NCI-H2081 (cell line): ENCODE data around the gene SULF2.

ENCODE experiments used
- DNase-seq, 2 experiments: peaks; one replicate each; lab custom pipeline; 2025; lab: John Stamatoyannopoulos, UW

Gene SULF2

DNA sequence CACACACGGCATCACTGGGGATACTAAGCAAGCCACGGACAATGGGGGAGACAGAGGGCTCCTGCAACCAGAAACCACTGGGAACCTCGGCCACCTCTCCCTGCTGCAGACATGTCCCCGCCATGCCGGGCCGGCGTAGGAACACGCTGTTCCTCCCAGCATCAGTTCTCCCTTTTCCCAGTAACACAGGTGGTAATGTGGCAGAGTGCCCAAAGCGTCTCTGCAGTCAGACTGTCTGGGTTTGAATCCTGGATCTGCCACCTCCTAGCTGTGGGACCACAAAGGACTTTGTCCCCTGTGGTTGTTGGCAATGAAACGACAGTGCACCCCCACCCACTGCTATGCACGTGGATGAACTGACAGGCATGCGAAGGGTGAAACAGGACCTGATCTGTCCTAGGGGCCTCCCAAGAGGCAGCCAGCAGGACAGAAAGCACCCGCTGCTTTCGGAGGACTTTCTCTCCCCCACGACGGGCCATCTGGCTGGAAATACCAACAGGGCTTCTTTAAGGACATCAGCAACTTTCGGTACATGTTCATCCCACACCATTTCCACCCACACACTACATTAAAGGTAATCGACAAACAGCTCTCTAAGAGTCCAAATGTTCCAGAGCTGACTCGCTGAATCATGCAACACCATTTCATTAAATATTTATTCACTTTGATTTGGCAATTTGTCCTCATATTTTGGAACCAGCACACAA, 74.1 kb downstream of the SULF2 start:
- no peak for DNase-seq

DNA sequence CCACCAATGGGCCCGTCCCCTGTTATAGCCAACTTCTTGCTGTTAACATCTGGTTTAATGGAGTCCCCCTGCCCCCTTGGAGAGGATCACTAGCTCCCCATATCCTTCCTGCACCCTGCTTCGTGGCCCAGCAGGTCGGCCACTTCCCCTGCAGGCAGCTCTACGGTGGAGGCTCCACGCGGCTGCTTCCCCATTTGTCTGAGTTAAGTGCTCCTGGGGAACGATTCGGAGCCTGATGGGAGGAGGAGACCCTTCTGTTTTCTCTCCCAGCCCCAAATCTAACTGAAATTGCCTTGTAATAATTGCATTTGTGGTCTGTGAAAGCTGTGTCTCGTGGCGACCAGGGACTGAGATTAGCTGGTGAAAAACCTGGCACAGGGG, 74.6 kb downstream of the SULF2 start:
- DNase-seq: no peak

DNA sequence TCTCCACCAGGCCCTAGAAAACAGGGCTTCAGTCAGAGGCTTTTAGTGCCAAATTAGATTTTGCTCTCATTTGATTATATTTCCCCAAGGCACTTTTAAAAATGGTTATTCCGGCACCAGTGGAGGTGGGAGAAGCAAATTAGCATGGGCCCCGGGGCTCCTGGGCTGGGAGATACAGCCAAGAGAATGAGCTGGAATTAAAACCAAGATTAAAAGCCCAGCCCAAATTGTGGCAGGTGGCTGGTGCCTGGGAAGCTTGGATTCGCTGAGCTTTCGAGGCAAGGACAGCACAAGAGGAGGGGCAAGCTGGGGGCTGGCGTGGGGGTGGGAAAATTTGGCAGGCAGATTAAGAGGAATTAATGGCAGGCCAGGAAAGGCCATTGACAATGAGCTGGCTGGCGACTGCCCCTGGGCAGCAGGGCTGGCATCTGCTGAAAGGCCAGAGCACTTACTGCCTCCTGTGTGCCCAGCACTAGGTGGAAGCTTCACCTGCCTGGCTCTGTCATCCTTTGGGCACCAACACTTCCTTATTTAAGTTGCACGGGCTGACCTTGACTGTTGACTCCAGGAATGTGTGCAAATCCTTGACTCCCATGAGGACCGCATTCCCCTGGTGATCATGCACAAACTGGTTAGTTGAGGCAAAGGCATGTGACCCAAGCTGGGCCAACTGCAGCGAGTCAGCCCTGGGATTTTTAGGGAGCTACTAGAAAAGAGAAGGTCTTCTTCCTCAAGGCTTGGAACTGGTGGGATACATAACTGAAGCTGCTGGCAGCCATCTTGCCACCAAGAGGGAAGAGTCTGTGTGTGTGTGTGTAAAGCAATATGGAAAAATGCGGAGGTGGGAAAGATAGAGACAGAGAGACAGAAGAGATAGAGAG, 76.1 kb downstream of the SULF2 start:
- DNase-seq: no peak

DNA sequence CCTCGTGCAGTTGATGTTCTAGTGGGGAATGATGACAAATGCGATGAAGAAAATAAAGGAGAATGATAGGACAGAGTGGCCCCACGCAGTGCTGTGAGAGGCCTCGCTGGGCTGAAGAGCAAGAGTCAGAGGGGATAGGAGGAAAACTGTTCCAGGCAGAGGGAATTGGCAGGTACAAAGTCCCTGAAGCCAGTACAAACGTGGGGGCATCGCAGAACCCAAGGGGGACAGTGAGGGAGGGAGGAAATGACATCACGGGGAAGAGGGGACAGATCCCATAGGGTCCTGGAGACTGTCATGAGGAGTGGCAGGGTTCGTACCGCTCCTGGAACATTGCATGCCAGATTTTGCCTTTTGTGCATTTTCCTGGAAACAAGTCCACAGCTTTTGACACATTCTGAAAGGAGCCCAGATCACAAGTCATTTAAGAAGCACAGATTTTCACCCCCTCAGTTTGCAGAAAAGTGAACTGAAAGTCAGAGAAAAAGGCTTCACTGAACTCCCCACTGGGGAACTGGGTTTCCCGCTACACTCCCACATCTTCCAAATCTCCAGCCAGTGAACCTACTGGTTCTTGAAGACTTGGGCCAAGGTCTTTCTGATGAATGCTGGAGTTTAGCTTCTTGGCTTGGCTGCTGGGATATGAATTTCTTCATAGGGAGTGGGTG, 77.0 kb downstream of the SULF2 start:
- no peak for DNase-seq

DNA sequence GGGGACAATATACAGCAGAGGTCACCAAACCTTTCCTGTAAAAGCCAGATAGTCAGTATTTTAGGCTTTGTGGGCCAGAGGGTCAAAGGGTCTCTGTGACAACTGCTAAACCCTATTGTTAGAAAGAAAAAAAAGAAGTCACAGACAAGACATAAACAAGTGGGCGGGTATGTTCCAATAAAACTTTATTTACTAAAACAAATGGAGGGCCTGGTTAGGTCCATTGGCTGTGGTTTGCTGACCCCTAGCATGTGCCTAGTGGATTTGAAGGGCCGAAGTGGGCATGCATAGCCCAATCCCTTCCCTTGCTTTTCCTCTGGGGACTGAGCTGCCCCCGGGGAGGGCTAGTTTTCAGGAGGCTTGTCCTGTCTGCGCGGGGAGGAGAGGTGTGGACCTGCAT, 78.9 kb downstream of the SULF2 start:
- no peak for DNase-seq

DNA sequence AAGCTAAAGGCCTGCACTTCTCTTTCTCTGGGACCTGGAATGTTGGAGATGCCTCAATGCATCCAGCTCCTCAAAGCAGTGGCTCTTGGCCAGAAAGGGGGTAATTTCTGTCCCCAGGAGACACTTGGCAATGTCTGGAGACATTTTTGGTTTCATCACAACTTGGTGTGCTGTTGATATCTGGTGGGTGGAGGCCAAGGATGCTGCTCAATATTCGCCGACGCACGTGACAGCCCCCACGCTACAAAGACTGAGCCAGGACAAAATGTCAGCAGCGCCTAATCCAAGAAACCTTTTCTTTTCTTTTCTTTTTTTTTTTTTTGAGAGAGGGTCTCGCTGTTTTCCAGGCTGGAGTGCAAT, 79.8 kb downstream of the SULF2 start:
- DNase-seq: no peak

DNA sequence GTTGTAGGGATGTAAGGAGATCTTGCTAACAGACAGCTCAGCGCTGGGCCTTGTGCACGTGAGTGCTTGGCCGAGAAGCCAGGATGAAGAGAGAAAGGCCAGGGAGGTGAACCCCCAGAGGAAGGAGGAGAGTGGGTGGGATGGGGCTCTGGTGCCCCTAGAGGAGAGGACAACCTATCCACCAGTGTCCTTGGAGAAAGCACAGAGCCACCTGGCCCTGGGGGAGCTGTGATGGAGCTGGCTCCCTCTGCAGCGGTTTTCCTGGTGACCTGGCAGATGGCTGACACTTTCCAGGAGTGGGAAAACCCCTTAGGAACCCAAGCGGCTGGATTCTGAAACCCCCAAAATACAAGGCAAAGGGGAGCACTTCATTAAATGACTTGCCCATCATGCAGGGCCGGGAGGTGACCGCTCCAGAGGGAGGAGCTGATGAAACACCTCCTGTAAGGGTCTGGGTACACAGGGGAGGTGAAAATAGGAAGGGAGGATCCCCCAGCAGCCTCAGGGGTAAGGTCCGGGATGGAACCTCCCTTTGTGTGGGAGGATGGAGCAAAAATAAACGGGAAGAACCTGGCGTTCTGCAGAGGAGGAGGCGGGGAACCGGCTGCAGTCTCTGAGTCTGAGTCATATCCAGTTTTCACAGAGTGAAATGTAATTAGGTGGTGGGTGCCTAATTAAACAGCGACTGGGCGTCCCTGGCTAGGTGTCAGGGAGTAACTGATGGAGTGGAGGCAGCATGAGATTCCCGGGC, 80.4 kb downstream of the SULF2 start:
- no peak for DNase-seq

DNA sequence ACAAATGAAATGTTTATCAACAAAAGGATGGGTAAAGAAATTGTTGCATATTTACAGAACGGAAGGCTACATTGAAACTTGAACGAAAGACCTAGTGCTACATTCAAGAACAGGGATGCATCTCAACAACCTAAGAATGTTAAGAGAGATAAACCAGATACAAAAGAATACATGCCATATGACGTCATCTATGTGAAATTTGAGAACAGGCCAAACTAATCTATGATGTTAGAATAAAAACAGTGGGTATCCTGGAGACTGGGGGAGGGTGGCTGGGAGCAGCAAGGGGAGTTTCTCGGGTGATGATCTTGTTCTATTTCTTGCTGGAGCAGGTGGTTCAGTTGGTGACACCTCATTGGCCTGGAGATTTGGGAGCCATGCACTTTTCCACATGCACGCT, 81.5 kb downstream of the SULF2 start:
- DNase-seq: no peak

DNA sequence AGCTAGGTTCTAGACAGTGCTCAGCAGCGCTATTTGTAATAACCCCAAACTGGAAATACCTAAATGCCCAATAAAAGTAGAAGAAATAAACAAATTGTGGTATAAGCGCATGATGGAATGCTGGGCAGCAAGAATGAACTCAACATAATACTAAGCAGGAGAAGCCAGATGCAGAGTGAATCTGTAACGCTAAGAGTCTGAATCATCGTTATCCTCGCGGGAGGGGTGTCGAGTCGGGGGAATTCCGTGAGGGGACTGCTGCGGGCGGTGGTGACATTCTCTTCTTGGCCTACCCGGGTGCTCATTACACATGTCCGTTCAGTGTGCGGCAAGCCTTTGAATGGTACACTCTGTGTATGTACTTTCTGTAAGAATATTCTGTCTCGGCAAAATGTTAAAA, 83.7 kb downstream of the SULF2 start:
- no peak for DNase-seq

DNA sequence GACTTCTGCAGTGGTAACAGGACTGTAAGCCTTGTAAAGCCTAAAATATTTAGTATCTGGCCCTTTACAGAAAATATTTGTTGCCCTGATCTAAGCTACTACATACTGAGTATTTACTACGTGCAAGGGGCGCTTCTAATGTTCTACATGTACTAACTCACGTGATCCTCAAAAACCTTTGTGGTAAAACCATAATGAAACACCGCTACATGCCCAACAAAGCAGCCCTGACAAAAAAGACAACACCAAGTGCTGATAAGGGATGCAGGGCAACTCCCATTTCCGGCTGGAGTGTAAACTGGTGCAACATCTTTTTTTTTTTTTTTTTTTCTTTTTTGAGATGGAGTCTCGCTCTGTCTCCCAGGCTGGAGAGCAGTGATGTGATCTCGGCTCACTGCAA, 85.0 kb downstream of the SULF2 start:
- no peak for DNase-seq

DNA sequence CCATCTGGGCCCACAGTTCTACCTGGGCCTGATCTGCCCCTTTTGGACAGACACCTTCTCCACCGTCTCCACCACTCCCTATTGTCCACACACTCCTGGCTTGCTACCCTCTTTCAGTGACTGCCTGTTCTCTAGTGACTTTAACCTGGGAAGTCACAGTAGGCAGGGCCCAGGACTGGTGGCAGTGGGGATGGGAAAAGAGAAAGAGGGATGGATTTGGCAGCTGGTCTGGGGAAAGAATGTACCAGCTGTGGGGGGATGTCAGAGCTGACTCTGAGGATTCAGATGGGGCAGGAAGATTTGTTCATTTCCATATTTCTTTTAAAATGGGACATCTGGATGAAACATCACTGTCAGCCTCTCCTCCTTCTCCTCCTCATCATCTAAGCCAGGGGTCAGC, 85.5 kb downstream of the SULF2 start:
- no peak for DNase-seq

DNA sequence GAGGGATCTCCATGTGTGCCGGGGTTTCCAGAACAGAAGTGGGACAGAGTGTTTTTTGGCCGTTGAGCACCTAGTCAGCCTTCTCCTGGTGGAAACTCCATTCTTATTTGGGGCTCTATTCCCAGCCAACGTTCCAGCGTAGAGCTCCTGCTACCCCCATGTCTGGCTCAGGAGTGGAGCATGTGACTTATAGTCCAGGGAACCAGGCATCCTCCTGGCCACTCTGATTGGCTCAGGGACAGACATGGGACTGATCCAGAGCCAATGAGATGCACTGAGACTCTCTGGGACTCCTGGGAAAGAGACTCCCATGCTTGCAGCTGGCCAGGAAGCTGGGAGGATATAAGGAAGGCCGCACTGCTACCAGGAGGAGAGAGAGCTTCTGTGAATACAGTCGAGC, 87.1 kb downstream of the SULF2 start:
- DNase-seq: no peak

DNA sequence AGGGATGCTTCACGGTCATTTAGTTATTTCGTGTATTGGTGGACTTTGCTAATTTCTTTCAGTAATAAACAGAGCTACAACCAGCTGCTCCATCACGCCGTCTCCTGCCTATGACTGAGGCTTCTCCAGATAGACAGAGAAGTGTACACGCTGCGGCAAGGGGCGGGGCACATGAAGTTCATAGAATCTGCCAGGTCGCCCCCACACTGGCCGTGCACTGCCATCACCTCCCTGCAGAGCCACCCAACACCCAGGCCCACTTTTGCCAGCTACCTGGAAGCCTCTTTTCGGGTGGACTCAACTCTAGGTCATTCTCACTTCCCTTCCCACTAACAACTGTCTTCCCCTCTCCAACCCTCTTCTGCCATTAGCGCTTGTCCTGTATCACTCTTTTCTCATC, 88.4 kb downstream of the SULF2 start:
- no peak for DNase-seq

DNA sequence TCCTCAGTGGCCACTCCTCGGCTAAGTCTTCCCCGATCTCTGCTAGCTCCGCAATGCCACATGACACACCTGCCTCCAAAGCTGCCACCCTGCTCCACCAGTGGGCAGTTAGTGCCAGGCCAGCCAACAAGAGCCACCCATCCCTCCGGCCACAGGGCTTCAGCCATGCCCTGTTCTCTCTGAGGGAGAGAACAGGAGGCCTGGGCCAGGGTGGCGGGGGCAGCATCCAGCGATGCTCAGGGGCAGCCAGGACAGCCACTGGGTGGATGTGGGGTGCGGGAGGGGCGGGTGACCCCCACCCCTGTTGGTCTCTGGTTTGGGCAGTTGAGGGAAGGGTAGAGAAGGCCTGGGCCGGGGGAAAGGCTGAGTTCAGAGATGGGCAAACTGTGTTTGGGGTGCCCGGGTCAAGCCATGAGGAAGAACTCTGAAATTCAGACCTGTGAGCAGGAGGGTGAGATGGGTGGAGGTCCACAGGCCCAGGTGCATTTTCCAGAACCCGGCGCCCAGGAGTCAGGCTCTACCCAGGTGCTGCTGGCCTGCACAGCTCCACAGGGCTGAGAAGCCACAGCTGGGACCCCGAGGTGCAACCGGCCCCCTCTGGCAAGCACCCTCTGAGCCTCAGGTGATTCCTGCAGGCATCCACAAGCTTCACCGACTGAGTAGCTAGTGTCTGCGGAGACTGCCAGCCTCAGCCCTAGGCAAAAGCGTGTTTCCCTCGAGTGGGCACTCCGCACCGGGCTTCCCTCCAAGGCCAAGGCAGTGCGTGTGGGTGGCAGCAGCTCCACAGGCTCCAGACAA, 91.1 kb downstream of the SULF2 start:
- no peak for DNase-seq

DNA sequence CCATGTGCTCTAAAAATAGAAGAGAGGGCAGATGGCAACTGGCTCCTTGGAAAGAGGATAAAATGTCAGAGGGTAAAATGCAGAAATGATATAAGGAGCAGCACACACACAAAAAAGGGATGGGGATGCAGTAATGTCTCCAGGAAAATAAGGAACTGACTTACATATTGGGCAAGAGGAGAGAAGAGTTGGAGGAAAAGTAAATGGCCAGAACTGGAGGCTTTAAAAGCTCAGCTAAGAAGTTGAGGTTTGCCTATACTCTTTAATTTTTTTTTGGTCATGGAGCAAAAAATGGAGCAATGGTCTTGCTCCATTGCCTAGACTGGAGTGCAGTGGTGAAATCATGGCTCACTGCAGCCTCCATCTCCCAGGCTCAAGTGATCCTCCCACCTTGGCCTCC, 93.7 kb downstream of the SULF2 start:
- no peak for DNase-seq

DNA sequence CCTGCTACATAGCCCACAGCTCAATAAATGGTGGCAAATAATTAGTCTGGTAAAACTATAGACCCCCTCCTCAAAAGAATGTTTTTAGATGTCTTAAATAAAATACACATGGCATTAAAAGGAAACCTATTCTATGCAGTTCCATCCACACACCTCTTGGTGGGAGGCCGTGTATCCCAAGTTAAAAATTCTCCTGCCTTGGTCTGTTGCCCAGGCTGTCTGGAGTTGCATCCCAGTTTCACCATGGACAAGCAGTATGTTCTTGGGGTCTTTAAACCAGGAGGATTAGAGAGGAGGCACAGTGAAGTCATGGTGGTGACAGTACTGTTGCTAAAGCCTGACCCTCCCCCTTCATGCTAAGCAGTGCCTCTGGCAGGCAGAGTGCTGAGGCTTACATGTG, 95.5 kb downstream of the SULF2 start:
- DNase-seq: no peak

DNA sequence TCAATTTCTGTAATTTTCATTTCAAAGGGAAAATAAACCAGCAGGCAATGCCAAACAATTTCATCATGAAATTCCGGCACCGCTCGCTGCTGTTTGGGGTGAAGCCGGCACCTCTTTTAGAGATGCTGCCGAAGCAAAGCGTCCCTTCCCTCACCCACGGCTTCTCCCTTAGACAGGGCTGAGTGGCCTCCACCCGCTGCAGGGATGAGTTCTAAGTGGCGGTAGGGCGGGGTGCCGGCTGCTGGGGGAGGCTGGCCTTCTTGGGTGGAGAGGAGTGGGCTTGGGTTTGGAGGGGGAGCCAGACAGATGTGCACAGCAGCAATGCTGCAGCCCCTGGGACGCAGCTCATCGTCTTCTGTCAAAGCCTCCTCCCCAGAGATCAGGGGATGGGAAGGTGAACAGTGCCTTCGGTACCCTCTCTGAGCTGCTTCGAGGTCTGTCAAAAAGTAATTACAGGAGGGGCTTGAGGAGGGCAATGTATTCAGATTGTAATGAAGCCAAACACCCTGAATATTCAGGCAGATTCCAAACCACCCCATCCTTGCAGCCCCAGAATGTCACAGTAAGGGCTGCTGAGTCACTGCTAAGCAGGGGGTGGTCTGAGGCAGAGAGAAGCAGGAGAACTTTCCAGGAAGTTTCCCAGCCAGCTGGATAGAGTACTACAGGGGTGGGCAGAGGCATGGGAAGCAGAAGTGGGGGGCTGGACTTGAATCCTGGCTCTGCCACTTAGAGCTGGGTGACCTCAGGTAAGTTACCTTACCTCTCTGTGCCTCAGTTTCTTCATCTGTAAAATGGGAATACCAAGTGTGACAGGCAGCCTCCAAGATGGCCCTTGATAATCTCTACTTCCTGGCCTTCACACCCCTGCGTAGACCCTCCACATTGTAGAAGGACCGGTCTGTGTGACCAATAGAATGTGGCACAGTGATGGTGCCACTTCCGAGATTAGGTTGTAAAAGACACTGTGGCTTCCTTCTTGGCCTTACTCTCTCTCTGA, 96.6 kb downstream of the SULF2 start:
- DNase-seq: no peak

DNA sequence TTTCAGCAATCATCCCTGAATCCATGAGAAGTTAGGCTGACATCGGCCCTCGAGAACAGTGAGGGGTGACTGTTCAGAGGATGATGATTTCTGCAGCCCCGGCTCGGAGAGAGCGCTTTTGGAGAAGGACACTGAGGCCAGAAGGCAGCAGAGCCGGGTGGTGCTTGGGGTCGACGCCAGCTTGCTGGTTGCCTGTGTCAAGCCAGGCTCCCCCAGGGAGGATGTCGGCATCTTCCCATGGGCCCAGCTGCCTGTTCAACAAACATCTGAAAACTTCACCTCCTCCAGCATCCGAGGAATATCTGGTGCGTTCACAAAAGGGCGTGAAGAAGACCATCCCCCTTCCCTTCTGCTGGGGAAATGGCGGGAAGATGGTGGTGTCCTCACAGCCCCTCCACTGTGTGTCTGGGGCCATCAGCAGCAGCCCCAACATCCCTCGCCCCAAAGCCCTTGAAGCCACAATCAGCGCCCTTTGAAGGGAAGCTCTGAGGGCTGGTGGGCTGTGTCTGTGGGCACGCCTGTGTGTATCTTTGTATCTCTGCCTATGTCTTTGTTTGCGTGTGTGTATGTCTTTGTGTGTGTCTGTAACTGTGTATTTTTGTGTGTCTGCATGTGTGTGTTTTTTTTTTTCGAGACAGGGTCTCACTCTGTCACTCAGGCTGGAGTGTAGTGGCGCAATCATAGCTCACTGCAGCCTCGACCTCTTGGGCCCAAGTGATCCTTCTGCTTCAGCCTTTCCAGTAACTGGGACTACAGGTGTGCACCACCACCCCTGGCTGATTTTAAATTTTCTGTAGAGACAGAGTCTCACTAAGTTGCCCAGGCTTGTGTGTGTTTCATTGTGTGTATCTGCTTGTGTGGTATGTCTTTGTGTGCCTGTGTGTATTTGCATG, 97.9 kb downstream of the SULF2 start:
- no peak for DNase-seq

DNA sequence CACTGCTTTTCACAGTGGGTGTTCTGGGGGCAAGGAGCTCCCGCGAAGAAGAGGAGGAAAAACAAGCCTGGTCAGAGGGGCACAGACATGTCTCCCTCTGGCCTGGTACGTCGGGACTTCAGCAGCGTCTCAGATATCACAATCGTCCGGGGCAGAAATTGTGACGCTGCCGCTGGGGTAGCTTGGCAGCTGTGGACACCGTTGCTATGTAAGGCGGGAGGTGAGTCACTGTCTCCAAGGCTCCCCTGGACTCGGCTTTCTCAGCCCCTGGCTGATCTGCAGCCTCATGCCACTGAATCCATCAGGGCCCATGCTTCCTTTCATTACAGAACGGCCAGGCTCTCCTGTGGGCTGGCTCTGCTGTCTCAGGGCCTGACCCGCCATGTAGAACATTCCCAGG, 98.7 kb downstream of the SULF2 start:
- DNase-seq: no peak
